ENCODE measurements around the gene NFKBIB. TPM values are rescaled to one million over a fixed set of nuclear protein-coding genes. Genes with fewer than 3 reads are reported as not detected.

Gene NFKBIB
- total RNA-seq, 1 experiment from 2014 or later: 39.8 TPM

GRCh38 chr19:38899447-38900201, at the start of gene NFKBIB, which contains the start of gene SIRT2 (continued):
- no peak for TF ChIP-seq GRHL2 (CRISPR knock-in tag; IDR thresholded peaks at IDR 0.05; ENCODE audit: insufficient replicate concordance, severe bottlenecking)
- TF ChIP-seq ATF3 (CRISPR knock-in tag; conservative IDR thresholded peaks at IDR 0.05): no peak
- TF ChIP-seq JAZF1 (CRISPR knock-in tag; IDR thresholded peaks at IDR 0.05): no peak
- no peak for TF ChIP-seq RORB (CRISPR knock-in tag; IDR thresholded peaks at IDR 0.05)
- no peak for TF ChIP-seq STAT6 (CRISPR knock-in tag; conservative IDR thresholded peaks at IDR 0.05; ENCODE audit: low read depth)
- no peak for TF ChIP-seq TEAD4 (CRISPR knock-in tag; IDR thresholded peaks at IDR 0.05)
- no peak for TF ChIP-seq ZMAT4 (CRISPR knock-in tag; IDR thresholded peaks at IDR 0.05)
- TF ChIP-seq ZNF671 (CRISPR knock-in tag; IDR thresholded peaks at IDR 0.05): no peak
- TF ChIP-seq AFF4 (CRISPR knock-in tag; IDR thresholded peaks at IDR 0.05; ENCODE audit: borderline replicate concordance): no peak
- peak; percentile 81 for TF ChIP-seq USF2 (CRISPR knock-in tag; IDR thresholded peaks at IDR 0.05)
- TF ChIP-seq ZNF219 (CRISPR knock-in tag; IDR thresholded peaks at IDR 0.05; ENCODE audit: borderline replicate concordance): no peak
- TF ChIP-seq ESRRA (CRISPR knock-in tag; IDR thresholded peaks at IDR 0.05; ENCODE audit: borderline replicate concordance): no peak
- TF ChIP-seq USF1 (CRISPR knock-in tag; IDR thresholded peaks at IDR 0.05): peak; percentile 85; the same call in 1 of the 2 replicates
- no peak for TF ChIP-seq MYBL2 (CRISPR knock-in tag; IDR thresholded peaks at IDR 0.05)
- TF ChIP-seq TCF7 (CRISPR knock-in tag; IDR thresholded peaks at IDR 0.05; ENCODE audit: low read depth): peak; percentile 55; the same call in 1 of the 2 replicates

GRCh38 chr19:38850436-38850975, 49.3 kb upstream of the NFKBIB start:
- H3K27ac Mint-ChIP-seq: peak overlapping the region; percentile 99
- H3K36me3 Mint-ChIP-seq: peaks cover 38% of the 10 kb centered on the region
- 0 out of 2 replicates have a peak, but pooled peaks cover 3% of the 10 kb centered on the region for H3K9me3 Mint-ChIP-seq
- ChIA-PET CTCF (interaction anchor here (0.6 to 3.0 kb wide), 5 partner anchors 13 to 236 kb away, joined by 3 to 26 read pairs (median 4); partner anchors contain the start of genes FBXO17, MRPS12 and SARS2), POLR2A (interaction anchor here (0.9 kb wide), 1 partner anchor 80 kb away, joined by 3 read pairs; the partner anchor contains the start of genes MRPS12 and SARS2)
- H3K4me1 Mint-ChIP-seq: peaks cover 36% of the 10 kb centered on the region
- DNase-seq (ENCODE audit: low spot score) (peak; percentile 99), ATAC-seq (peak; percentile 85)
- peaks cover 2% of the 10 kb centered on the region; the same call in 1 of the 2 replicates for H3K27me3 Mint-ChIP-seq (ENCODE audit: low read depth)
- TF ChIP-seq FOXK1 (CRISPR knock-in tag; IDR thresholded peaks at IDR 0.05) (peak; percentile 74), MAX (CRISPR knock-in tag; IDR thresholded peaks at IDR 0.05) (peak; percentile 36; the same call in 1 of the 2 replicates), ZNF396 (CRISPR knock-in tag; IDR thresholded peaks at IDR 0.05; ENCODE audit: borderline replicate concordance) (no peak)
- peak overlapping the region; percentile 92 for H3K4me3 Mint-ChIP-seq

Data from WTC11 (cell line).